NCI-H526 (cell line): ENCODE data around the gene ACHE.

Experiments used
- DNase-seq, 2 experiments: peaks; one replicate each; lab custom pipeline; 2025; lab: John Stamatoyannopoulos, UW

The ACHE gene

DNA sequence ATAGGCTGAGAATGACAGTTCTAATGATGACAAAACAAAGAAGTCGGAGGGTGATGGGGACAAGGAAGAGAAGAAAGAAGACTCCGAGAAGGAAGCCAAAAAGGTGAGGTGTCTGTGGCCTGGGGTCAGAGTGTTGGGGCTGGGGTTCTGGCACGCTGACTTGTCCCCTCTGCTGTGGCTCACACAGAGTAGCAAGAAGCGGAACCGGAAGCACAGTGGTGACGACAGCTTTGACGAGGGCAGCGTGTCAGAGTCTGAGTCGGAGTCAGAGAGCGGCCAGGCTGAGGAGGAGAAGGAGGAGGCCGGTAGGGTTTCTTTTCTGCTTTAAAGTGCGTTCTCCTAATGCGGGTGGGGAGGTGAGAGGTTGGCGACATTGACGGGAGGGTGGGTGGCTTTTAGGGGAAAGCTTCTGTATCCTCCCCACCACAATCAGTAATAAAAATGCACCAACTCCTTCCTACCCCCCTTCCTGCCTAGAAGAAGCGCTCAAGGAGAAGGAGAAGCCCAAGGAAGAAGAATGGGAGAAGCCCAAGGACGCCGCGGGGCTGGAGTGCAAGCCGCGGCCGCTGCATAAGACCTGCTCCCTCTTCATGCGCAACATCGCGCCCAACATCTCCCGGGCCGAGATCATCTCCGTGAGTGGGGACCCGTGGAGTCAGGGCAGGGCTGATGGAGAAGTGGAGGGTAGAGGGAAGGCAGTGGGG, 10.8 kb downstream of the ACHE start:
- DNase-seq = no peak

DNA sequence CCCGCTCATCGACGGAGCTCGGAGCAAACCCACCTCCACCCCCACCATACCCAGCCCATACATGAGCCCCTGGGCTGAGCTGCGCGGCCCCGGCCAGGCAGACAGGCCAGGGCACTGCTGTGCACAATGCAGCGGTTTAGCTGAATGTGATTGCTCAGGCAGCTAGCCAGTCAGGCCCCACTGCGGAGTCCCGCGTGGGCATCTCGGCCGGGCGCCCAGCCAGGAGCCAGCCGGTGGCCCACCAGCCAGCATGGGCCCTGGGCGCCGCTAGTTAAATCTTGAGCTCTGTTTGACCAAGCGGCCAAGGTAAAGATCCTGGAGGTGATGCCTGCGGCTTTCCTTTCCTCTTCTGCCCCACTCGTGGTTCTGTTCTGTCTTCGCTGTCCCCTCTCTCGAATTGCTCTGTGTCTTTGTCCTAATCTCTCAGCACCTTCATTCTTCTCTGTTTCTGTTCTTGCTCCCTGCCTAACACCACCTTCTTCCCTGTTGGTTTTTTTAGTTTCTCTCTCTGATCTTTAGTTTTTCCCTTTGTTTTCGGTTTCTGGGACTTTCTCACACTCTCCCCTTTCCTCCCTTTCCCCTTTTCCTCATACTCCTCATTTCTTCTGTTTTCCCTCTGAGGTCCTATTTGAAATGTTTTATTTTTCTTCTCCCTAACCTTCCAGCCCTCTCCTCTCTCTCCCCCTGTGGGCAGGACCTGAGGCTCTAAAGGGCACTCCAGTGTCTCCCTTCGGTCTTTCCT, 12.7 kb downstream of the ACHE start:
- no peak for DNase-seq

DNA sequence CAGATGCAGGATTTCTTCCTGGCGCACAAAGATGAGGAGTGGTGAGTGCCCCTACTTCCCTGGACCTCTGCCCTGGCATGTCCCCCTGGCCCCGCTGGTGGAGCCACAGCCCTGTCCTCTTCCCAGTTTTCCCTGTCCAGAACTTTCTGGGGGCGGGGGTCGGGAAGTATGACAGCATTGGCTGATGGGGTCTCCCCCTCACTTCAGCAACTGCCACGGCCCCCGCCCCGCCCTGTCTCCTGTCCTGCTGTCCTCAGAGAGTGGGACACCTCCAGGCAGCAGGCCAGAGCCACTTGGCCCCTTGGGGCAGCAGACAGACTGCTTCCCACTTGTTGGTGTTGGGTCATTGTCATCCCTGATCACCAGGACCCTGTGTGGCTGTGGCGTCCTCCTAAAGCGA, 13.5 kb downstream of the ACHE start:
- no peak for DNase-seq

- no peak for DNase-seq
These were observed 14.6 kb downstream of the ACHE start for GRCh38 chr7:100881136-100881535.

- DNase-seq = no peak
These were observed 15.0 kb downstream of the ACHE start for GRCh38 chr7:100880645-100881044.

- DNase-seq = no peak
These were observed 15.9 kb downstream of the ACHE start for GRCh38 chr7:100879685-100880261.

GRCh38 chr7:100878685-100879084, 17.0 kb downstream of the ACHE start:
- DNase-seq = no peak

DNA sequence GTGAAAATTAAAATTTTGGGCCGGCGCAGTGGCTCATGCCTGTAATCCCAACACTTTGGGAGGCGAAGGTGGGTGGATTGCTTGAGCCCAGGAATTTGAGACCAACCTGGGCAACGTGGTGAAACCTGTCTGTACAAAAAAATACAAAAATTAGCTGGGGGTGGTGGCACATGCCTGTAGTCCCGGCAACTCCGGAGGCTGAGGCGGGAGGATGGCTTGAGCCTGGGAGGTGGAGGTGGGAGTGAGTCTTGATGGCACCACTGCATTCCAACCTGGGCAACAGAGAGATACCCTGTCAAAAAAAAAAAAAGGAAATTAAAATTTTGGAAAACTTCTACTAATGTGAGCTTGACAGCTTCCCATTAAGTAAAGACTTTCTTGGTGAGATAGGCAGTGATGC, 17.7 kb downstream of the ACHE start:
- no peak for DNase-seq

DNA sequence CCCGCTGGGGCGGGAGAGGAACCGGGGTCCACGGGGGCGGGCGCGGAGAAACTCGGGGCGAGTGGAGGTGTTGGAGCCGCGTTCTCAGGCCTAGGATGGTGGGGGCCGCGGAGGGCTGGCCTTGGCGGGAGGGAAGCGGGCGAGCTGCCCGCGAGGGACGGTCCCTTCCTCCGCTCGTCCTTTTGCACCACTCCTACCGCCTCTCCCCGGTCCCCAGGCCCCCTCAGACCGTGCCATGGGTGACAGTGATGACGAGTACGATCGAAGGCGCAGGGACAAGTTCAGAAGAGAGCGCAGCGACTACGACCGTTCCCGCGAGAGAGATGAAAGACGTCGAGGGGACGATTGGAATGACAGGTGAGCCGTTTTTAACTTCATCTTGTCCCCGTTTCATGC, 20.3 kb downstream of the ACHE start:
- DNase-seq = peak in 1 of 2 experiments; percentile 52

- peak; percentile 98 to 100 for DNase-seq
These were observed 20.9 kb downstream of the ACHE start, which contains the start of gene SRRT for GRCh38 chr7:100874577-100875355. SRRT (plus strand) TSS chr7:100875103; CDS start chr7:100875591, 488 bp downstream.

- DNase-seq = no peak
These were observed 21.4 kb downstream of the ACHE start for GRCh38 chr7:100874300-100874576.

- DNase-seq = no peak
These were observed 21.9 kb downstream of the ACHE start for GRCh38 chr7:100873599-100874299.

GRCh38 chr7:100867776-100868485, 27.8 kb downstream of the ACHE start:
- no peak for DNase-seq

GRCh38 chr7:100867040-100867775, 28.5 kb downstream of the ACHE start, which contains the start of gene TRIP6:
TRIP6 (plus strand) TSS chr7:100867387; CDS start chr7:100867498, 111 bp downstream.
- DNase-seq = no peak

DNA sequence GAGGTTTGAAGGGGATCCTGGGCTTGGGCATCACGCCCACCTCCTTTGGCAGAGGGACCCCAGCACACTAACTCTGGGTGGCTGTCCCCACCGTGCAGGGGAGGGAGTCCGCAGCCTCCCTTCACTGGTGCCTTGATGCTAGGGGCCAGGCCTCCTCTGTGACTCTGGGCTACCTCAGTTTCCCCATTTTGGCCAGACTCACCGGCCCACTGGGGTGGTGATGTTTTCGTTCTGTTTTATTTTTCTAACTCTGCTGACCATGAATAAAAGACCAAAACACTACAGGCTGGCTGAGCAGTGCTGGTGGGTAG, 29.0 kb downstream of the ACHE start:
- DNase-seq = no peak

- no peak for DNase-seq
These were observed 29.6 kb downstream of the ACHE start for GRCh38 chr7:100865938-100866728.

GRCh38 chr7:100865372-100865911, 30.2 kb downstream of the ACHE start:
- peak; percentile 41 to 66 for DNase-seq

GRCh38 chr7:100864263-100864845, 31.3 kb downstream of the ACHE start:
- DNase-seq = no peak

DNA sequence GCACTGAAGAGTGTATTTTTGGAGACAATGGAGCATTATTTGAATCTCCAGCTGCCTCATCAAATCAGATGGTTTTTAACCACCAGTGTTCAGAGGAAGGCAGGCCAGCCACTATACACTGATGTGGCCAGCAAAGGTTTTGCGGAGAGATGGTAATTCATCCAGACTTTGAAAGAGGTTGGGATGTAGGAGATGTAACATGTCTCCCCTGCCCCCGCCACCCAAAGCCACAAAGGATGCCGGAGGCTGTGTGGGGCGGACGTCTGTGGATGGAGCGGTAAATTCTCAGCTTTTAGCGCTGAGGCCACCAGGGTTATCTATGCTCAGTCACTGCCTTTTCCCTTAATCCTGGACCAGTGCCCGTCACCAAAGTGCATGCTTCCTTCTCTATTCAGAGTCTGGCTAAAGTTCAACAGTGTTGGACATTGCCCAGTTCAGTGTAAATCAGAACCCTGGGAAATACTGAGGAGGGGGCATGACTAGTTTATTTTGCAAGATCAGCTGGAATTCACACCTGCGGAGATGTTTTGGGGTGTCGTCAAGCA, 32.2 kb downstream of the ACHE start:
- no peak for DNase-seq
